GM19025 (cell line): ENCODE measurements around the gene PLCXD1.
"Not testable (repeated sequence)": the region's sequence is repeated elsewhere in the genome, so short reads cannot be mapped to it uniquely, and the experiment has no call there.

ENCODE experiments used
- ATAC-seq: cut with Tn5 transposase; IDR thresholded peaks from one replicate; pipeline ENCODE4 v1.9.1; 2021; ENCODE audit warnings: mild to moderate bottlenecking, low read depth, moderate library complexity; ENCODE audit not compliant: unreplicated experiment

The PLCXD1 gene, protein sequence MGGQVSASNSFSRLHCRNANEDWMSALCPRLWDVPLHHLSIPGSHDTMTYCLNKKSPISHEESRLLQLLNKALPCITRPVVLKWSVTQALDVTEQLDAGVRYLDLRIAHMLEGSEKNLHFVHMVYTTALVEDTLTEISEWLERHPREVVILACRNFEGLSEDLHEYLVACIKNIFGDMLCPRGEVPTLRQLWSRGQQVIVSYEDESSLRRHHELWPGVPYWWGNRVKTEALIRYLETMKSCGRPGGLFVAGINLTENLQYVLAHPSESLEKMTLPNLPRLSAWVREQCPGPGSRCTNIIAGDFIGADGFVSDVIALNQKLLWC

DNA sequence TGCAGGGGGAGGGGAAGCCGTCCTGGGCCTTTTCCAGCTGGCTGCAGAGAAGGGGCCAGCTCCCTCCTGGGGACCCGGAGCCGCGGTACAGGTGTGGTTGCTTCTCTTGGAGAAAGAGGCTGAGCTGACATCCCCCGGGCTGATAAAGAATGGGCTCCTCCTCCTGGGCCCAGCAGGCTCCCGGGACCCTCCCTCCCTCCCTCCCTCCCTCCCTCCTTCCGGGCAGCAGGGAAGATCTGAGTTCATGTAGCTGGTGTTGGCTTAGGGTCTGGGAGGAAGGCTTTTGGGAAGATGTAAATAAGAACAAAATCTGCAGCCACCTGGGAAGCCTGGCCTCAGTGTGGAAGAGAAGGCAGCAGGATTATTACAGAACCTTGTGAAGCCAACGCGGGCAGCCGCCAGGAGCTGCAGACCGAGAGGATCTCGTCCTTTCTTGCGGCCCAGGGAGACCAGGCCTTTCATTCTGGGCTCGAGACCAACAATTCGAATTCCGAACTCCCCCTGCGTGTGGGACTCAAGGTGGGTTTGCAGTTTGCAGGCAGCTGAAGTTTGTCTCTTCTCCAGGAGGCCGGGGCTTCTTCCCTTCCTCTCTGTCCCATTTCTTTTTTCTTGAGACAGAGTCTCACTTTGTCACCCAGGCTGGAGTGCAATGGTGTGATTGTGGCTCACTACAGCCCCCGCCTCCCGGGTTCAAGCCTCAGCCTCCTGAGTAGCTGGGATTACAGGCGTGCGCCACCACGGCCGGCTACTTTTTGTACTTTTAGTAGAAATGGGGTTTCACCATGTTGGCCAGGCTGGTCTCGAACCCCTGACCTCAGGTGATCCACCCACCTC, at the start of gene PLCXD1:
Gene PLCXD1, plus strand, starts transcription at position 216 of the 834 bp plus-strand sequence. CDS start 2,807 bp downstream, outside the sequence.
- no peak for ATAC-seq

DNA sequence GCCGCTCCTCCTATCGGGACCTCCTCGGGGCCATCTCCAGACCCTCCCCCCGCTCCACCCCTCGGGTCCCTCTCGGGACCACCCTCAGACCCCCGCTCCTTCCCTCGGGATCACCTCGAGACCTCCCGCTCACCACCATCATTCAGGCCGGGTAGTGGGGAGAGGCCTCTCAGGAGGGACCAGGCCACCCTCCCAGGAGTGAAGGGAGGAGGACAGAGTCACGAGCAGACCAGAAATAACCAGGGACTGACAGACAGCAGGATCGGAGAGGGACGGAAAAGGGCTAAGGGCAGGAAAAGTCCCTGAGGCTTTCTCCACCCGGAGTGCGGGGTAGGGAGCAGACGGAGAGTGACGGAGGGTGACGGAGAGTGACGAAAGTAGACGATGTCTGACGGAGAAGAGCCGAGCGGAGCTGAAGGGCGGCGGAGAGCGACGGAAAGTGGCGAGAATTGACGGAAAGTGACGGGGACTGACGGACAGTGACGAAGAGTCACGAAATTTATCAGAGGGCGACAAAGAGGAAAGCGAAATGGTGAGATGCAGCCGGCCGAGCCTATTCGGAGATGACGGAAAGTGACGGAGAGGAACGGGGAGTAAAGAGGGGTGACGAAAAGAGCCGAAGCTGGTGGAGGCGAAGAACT, 49.4 kb upstream of the PLCXD1 start:
- ATAC-seq: not testable (repeated sequence)

DNA sequence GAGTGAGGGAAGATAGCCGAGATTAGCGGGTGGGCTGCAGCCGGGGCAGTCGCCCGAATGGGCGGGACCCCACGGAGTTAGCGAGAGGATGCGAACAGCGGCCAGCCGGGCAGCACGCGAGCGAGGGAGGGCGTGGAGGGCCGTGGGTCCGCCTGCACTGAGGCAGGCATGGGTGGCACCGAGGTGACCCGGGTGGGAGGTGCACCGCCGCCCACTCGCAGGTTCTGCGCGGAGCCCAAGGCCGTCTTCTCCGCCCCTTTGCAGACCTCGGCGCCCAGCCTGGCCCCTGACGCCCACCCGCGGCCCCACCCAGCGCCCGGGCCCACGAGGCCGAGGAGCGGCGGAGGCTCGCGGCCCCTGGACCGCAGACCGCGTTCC, 48.9 kb upstream of the PLCXD1 start:
- ATAC-seq: not testable (repeated sequence)

DNA sequence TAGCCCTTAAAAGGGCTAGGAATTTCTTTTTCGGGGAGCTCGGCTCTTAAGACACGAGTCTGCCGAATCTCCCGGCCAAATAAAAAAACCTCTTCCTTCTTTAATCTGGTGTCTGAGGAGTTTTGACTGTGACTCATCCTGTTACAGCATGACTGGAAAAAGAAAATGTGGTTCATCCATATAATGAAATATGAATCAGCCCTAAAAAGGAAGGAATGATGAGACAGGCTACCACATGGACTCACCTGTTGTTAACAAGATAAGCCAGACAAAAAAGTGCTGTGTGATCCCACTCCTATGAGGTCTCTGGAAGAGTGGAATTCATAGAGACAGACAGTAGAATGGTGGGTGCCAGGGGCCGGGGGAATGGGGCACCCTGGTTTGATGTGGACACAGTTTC, 45.0 kb upstream of the PLCXD1 start:
- not testable (repeated sequence) for ATAC-seq

DNA sequence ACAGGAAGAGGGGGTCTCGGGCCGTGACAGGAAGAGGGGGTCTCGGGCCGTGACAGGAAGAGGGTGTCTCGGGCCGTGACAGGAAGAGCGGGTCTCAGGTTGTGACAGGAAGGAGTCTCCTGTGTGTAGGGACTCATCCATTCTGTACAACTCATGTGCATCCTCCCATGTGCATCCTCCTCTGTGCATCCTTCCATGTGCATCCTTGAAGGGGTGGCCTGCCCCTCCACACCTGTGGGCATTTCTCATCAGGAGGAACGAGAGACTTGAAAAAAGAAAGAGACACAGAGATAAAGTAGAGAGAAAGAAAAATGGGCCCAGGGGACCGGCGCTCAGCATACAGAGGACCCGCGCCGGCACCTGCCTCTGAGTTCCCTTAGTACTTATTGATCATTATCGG, 30.2 kb upstream of the PLCXD1 start:
- ATAC-seq: no peak

DNA sequence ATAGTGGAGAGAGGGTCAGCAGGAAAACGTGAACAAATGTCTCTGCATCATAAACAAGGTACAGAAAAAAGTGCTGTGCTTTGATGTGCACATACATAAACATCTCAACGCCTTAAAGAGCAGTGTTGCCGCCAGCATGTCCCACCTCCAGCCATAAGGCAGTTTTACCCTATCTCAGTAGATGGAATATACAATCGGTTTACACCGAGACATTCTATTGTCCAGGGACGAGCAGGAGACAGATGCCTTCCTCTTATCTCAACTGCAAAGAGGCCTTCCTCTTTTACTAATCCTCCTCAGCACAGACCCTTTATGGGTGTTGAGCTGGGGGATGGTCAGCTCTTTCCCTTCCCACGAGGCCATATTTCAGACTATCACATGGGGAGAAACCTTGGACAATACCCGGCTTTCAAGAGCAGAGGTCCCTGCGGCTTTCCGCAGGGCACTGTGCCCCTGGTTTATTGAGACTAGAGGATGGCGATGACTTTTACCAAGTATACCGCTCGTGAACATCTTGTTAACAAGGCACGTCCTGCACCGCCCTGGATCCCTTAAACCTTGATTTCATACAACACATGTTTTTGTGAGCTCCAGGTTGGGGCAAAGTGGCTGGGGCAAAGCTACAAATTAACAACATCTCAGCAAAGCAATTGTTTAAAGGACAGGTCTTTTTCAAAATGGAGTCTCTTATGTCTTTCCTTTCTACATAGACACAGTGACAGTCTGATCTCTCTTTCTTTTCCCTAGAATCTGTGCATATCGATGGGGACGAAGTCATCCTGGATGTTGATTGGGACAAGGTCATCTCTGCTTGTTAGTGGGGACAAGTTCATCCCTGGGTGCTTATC, 29.6 kb upstream of the PLCXD1 start:
- ATAC-seq: not testable (repeated sequence)

DNA sequence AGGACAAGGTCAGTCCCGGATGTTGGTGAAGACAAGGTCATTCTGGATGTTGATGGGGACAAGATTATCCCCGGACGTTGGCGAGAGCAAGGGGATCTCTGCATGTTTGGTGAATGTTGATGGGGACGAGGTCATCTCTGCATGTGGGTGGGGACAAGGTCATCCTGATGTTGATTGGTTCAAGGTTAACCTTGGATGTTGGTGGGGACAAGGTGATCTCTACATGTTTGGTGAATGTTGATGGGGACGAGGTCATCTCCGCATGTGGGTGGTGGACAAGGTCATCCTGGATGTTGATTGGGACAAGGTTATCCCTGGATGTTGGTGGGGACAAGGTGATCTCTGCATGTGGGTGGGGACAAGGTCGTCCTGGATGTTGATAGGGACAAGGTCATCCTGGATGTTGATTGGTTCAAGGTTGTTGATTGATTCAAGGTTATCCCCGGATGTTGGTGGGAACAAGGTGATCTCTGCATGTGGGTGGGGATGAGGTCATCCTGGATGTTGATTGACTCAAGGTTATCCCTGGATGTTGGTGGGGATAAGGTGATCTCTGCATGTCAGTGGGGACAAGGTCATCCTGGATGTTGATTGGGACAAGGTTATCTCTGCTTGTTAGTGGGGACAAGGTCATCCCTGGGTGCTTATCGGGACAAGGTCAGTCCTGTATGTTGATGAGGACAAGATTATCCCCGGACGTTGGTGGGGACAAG, 28.8 kb upstream of the PLCXD1 start:
- no peak for ATAC-seq

DNA sequence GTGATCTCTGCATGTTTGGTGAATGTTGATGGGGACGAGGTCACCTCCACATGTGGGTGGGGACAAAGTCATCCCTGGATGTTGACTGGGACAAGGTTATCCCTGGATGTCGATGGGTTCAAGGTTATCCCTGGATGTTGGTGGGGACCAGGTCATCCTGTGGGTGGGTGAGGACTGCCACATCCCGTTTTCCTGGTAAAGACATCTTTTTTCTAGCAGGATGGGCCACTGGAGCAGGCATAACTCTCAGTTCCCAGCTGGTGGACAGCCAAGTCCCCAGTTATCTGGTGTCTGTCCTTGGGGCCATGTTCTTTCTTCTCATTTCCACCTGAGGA, 28.3 kb upstream of the PLCXD1 start:
- ATAC-seq: no peak

DNA sequence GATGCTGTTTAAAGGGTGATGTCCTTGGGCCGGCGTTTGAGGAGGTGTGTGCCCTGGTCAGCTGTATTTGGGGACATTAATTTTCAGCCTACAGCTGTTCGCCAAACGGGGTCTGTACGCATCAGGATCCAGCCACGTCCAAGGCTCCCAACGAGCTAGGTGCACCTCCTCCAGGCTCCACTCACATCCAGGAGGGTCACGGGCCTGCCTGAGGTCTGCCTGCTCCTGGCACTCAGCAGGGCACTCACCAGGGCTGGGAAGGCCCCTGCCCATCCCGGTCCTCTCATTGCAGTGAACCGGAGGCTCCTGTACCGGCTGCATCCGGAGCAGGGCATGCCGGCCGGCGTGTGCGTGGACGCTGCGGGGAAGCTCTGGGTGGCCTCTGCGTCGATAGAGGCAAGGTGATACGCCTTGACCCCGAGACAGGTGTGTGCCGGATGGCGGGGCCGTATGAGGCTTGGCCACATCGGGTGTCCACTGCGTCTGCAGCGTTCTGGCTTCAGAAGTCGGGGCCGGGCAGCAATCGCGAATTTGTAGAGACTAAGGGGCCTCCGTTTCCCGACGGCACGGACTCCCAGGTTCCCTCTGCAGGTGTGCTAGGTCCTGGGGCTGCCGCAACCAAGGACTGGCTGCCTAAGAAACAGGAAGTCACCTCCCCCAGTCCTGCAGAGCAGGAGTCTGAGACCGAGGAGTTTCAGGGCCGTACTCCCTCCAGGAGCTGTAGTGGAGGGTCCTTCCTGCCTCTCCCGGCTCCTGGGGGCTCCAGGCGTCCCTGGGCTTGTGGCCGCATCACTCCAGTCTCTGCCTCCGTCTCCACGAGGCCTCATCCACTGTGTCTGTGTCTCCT, 27.5 kb upstream of the PLCXD1 start:
- ATAC-seq: no peak

DNA sequence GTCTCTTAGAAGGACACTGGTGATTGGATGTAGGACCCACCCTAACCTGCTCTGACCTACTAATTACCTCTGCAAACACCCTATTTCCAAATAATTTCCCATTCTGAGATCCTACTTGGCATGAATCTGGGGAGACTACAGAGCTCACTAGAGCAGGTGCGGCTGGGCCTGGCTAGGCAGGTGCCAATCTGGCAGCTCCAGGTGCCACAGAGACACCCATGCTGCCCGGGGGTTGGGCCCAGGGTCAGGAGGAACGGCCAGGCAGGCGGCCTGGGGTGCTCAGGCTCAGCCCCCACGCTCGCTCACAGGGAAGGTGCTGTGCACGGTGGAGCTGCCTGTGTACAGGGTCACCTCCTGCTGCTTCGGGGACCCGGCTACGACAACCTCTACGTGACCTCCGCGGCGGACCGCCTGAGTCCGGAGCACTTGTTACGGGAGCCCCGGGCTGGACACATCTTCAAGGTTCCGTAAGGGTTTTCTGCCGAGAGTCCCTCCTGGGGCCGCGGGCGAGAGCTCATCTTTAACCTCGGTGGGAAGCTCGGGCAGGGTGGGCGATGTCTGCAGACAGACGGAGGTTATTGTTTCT, 26.5 kb upstream of the PLCXD1 start:
- ATAC-seq: no peak

DNA sequence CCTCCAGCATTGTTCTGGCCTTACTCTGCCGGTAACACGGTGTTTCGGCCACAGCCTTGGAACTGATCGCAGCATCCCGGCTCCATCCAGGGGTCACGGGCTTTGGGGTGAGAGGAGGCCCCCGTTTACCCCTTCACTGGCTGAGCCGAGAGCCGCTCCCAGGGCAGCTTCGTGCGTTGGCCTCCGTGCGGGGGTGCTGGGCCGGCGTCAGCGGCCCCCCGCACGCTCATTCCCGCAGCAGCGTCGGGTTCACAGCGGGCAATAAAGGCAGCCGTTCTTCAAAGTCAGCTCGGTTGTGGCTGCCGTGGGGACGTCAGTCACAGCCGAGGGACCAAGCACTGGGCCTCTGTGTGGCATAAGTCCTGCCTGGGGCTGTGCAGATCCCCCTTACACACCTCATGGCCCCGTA, 25.3 kb upstream of the PLCXD1 start:
- no peak for ATAC-seq

DNA sequence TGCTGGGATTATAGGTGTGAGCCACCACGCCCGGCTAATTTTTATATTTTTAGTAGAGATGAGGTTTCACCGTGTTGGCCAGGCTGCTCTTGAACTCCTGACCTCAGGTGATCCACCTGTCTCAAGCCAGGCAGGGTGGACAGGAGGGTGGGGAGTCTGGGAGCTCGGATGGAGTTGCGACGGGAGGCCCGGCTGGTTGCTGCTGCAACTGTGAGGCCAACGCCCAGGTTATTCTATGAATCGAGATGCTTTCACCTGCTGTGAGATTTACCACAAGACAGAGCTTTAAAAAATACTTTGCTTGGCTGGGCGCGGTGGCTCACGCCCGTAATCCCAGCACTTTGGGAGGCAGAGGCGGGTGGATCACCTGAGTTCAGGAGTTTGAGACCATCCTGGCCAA, 24.1 kb upstream of the PLCXD1 start:
- not testable (repeated sequence) for ATAC-seq

DNA sequence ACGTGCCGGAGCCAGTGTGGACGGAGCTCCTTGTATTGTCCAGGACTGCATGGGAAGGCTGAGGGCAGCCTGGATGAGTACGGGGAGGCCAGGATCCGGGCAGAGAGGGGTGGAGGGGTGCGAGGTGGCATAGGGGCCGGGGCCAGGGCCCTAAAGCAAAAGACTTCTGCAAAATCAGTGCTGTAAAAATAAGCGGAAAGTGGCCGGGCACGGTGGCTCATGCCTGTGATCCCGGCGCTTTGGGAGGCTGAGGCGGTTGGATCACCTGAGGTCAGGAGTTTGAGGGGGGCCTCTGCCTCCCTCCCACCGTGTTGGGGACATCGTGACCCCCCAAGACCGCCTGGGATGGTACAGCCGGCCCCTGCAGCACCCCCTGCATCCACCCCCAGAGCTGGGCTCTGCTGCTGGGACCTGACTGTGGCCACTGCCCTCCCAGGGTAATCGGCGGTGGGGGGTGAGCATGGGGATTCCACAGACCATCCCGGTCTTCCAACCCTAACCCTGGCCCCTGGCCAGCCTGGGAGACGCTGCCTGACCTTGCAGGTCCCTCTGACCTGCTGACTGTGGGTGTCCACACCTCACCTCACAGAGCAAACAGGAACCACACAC, 23.4 kb upstream of the PLCXD1 start:
- ATAC-seq: no peak

DNA sequence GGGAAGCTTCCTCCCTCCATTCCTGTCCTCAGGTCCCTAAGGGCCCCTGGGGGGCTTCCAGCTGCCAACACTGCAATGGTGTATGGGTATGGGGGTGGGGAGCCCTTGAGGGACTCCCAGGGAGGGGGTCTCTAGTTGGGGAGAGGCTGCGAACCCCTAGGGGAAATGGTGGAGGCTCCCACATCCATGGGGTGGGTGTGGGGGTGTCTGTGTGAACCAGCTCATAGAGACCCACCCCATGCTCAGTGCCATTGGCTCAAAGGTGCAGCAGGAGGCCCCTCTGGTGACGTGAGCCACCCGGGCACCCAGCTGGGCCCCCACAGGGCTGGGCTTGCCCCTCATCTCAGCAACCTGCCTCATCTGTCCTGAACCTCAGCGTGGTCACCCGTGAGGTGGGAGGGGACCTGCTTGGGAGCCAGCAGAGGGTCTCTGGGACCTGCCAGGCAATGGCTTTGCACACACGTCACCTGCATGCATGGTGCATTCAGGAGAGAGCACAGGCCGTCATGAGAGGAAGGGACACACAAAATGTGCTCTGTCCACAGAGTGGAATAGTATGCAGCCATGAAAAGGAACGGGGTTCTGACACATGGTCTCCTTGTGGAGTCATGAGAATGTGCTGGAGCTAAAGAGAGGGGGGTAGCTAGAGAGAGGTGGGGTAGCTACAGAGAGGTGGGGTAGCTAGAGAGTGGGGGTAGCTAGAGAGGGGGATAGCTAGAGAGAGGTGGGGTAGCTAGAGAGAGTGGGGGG, 22.7 kb upstream of the PLCXD1 start:
- ATAC-seq: no peak

DNA sequence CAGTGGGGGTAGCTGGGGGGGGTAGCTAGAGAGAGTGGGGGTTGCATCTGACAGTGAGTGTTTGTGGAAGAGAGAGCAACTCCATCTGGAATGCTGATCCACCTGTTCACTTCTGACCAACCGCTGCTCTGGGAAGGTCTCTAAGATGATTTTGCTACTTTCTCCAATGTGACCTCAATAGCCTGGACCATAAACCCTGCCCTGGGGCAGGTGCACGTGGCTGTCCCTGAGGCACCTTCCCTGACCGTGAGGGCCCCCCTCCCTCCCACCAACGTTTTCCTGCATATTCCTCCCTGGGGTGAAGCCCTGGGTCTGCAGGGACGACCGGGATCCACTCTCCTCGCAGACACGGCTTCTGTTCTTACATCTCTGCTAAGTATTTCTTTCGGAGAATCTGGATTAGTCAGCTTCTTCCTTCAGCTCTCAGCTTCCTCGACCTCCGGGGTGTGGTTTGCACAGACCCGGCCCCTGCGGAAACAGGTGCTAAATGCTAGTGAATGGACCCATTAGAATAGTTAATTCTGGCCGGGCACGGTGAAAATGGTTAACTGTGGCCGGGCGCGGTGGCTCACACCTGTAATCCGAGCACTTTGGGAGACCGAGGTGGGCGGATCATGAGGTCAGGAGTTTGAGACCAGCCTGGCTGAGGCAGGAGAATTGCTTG, 21.4 kb upstream of the PLCXD1 start:
- no peak for ATAC-seq

DNA sequence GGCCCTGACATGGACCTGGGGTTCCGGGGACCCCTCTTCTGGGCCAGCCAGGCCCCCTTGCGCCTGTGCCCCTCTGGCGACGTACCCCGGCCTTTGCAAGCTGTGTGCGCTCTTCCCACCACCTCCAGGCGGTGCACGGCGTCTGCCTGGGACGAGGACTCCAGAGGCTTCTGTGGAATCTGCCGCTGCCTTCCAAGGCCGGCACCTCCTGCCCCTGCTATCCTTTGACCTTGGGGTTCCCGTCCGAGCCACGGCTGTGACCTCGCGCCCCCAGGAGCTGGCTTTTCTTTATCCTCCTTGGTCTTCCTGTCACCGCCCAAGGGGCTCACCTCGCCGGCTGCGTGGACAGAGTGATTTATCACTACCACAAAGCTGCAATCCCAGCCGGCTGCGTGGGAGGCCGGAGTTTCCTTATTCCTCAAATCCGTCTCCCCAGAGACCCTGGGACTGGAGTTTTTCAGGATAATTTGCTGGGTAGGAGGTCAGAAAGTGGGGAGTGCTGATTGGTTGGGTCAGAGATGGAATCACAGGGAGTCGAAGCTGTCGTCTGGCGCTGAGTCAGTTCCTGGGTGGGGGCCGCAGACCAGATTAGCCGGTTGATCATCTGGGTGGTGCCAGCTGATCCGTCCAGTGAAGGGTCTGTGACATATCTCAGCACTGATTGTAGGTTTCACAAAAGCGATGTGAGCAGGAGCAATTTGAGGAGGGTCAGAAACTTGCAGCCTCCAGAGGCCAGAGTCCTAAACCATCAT, 19.8 kb upstream of the PLCXD1 start:
- no peak for ATAC-seq
